ENCODE results near the gene AATF.

GRCh38 chr17:37079735-37080134 is 131.0 kb downstream of the AATF start:
- TF ChIP-seq CTCF (IDR thresholded peaks at IDR 0.05; ENCODE audit: poor library complexity), result no peak
- TF ChIP-seq EZH2 (IDR thresholded peaks at IDR 0.05; ENCODE audit: borderline replicate concordance), result no peak

Measured in hepatocyte (in vitro differentiated cells).